AG08395 (cell line): Measurements from ENCODE around the gene VWA5B2.

ENCODE experiments used
- DNase-seq: peaks from one replicate; pipeline ENCODE4 v3.0.0; 2012; ENCODE audit warnings: mixed read lengths, low spot score

Gene VWA5B2

GRCh38 chr3:184275961-184276910, 46.9 kb downstream of the VWA5B2 start, which contains the start of gene ECE2:
TSS of gene ECE2 (plus strand) at chr3:184276022. CDS start at chr3:184276154, 132 bp downstream.
- DNase-seq = peak; percentile 57

- no peak for DNase-seq
These were observed 48.0 kb downstream of the VWA5B2 start for GRCh38 chr3:184277366-184277765.

DNA sequence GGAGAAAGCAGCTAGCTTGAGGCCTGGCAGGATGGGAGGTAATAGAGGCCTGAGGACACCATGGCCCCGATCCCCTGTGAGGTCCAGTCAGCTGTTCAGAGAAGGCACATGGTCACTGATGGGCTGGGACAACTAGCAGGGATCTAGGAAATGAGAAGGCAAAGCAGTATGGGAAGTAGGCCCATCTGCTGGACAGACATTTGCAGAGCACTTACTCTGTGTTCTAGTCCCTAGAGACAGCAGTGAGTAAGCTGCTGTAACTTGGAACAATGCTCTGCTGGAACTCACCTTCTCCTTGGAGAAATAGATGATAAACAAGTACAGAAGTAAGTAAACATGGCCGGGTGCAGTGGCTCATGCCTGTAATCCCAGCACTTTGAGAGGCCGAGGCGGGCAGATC, 53.6 kb downstream of the VWA5B2 start:
- no peak for DNase-seq

GRCh38 chr3:184283681-184284080, 54.3 kb downstream of the VWA5B2 start:
- no peak for DNase-seq

DNA sequence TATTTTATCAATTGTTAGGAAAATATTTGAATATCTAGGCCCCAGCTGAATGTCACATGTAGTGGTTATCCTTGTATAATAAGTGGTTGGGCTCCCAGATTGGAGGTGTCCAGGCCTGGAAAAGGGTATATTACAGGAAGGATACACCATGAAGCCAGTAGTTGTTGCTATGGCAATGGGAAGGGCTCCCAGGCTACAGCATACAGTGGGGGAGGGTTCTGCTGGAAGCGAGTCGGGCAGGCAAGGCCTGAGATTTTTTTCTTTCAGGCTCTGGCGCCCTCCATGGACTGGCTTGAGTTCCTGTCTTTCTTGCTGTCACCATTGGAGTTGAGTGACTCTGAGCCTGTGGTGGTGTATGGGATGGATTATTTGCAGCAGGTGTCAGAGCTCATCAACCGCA, 55.3 kb downstream of the VWA5B2 start:
- peak; percentile 82 for DNase-seq

DNA sequence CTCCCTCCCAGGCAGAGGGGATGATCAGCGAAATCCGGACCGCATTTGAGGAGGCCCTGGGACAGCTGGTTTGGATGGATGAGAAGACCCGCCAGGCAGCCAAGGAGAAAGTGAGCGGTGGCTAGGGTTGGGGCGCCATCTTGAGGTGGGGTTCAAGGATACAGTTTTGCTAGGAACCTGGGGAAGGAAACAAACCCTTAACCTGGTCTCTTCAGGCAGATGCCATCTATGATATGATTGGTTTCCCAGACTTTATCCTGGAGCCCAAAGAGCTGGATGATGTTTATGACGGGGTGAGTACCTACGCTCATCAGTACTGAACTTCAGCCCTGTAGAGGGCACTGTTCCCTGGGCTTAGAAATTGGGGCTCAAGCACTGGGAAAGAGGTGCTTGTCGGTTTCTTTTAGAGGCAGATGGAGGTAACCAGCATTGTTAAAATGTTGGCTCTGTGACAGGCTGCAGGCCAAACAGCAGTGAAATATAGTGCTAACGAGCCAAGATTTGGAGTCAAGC, 60.1 kb downstream of the VWA5B2 start:
- peak; percentile 74 for DNase-seq

DNA sequence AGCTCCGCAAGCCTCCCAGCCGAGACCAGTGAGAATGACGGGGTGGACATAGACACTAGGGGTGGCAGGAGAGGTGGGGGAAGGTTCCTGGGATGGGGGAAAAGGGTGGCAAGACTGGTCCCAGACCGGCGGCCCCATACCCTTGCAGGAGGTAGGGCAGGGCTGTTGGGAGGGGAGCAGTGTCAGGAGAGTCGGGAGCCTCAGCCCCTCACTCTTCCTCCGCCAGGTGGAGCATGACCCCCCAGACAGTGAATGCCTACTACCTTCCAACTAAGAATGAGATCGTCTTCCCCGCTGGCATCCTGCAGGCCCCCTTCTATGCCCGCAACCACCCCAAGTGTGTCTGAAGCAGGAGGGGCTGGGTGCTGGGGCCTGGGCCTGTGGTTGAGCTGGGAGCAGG, 60.9 kb downstream of the VWA5B2 start:
- DNase-seq = no peak

DNA sequence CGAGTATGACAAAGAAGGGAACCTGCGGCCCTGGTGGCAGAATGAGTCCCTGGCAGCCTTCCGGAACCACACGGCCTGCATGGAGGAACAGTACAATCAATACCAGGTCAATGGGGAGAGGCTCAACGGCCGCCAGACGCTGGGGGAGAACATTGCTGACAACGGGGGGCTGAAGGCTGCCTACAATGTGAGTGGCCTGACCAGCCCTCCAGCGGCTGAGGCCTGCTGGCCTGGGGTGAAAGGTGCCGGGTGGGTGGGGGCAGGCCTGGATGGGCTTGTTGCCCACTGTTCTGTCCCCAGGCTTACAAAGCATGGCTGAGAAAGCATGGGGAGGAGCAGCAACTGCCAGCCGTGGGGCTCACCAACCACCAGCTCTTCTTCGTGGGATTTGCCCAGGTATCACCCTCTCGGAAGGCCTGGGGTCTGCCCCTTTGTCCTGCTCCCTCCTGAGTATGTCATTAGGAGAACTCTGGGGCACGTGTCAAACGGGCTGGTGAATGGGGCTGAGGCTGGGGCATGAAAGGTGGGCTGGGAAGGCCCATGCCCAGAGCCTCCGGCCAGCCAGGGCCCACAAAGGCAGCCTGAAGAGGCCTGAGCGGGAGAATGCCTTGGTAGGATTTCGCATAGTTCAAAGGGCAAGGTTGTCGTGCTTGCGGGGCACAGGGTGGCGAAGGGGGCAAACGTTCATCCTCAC, 61.8 kb downstream of the VWA5B2 start:
- DNase-seq = no peak
